Measurements from ENCODE around the gene NR2C2.

NR2C2 gene

DNA sequence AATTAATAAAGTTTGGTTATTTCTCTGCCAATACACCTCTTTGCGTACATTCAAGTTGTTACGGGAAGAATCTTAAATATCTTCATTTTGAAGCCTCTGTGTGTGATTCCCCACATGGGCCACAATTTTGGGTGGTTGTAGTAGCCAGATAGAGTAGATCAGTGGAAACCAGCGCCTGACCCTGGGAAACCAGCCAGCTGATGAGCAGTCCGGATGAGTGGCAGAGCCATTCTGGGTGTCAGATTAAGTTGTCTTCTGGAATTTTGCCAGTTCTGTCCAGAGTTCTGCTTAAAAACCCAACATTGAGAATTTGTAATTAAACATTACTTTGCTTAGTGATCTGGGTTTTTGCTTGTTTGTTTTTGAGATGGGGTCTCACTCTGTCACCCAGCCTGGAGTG is 68.1 kb downstream of the NR2C2 start:
- H3K4me3 ChIP-seq (ENCODE audit: low read depth, low read length) = no peak overlapping the region

DNA sequence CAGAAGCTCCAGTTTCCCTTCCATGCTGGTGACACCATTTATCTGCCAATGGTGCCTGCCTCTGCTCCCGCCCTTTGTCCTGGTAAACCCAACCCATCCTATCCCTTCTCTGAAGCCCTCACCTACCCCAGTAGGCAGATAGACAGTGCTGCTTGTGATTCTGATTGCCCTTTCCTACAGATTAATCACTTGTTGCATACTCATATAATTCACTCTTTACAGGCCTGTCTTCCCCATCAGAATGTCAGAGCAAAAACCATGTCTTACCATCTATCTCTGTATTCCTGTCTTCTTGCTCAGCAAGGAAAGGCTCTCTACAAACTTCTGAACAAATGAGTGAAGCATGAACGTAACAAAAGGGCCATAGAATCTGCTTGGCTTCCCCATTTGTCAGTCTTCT is 69.8 kb downstream of the NR2C2 start:
- H3K4me3 ChIP-seq (ENCODE audit: low read depth, low read length) = no peak overlapping the region

DNA sequence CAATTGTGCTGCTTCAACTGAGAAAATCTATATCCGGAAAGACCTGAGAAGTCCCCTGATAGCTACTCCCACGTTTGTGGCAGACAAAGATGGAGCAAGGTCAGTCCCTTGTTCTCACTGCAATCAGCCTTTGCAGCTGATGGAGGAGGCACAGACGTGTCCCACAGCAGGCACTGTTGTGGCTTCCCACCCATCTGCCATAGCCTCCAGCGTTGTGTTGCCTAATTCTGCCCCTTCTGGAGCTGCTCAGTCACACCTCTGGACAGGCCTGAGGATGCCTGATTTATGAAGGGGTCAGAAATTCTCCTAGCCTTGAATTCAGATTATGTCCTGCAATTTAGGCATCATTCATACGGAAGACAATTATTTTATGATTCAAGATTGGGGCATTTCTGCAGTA is 75.9 kb downstream of the NR2C2 start:
- H3K4me3 ChIP-seq (ENCODE audit: low read depth, low read length) = no peak overlapping the region

DNA sequence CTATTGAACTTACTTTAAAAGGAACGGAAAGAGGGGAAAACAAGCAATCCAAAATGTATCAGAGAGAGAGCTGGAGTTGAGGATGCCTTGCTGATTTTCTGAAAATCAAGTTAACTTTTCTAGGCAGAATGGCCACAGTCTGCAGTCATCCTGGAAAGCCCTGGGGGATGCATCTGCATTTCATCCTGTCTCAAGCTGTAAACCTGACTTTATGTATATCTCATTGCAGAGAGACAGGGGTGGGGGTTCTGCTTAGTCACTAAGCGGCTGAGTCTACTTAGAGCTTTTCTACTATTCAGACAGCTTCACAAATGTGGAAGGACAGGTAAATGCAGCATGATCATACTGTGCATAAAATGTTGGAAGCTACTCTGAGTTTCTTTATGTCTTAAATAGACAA is 76.3 kb downstream of the NR2C2 start:
- no peak overlapping the region for H3K4me3 ChIP-seq (ENCODE audit: low read depth, low read length)

DNA sequence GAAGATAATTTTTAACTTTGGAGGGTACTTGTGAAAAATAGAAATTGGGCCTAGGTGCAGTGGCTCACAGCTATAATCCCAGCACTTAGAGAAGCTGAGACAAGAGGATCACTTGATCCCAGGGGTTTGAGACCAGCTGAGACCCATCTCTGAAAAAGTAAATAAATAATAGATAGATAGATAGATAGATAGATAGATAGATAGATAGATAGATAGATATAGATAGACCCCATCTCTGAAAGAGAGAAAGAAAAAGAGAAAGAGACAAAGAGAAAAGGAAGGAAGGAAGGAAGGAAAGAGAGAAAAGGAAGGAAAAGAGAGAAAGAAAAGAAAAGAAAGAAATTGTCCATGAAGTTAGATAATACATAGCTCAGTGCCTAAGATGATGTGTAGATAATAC is 82.2 kb downstream of the NR2C2 start:
- H3K4me3 ChIP-seq (ENCODE audit: low read depth, low read length) = no peak overlapping the region

DNA sequence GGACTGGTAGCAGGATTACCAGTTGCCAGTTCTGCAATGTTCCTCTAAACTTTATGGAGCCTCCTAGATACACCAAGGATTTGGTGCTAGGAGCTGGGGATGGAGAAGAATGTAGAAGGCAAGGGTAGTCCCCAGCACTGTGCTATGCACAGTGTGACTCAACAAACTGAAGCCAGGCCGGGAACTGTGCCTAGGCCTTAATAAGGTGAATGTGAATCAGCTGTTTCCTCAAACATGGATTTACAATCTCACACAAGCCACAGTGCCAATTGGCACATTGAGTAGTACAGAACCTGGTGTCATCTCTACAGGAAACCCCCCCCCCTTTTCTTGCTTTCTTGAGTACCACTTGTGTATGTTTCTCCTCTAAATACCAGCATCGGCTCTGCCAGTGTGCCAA is 85.3 kb downstream of the NR2C2 start:
- H3K4me3 ChIP-seq (ENCODE audit: low read depth, low read length) = no peak overlapping the region

DNA sequence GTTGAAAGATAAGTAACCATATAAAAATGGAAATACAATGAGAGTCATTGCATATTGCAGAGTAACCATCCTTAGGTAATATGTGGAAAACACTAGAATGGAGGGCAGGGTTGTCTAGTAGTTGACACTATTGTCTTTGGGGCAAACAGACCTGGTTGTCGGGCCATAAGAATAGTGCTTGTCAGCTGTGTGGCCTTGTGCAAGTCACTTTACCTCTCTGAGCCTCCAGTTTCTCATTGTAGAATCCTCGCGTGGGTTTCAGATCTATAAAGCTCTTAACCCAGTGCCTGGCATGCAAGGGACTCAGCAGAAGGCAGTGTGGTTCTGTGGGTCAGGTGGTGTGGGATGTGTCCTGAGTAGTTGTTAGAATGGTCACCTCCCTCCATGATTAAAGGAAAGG is 85.7 kb downstream of the NR2C2 start:
- H3K4me3 ChIP-seq (ENCODE audit: low read depth, low read length) = no peak overlapping the region

DNA sequence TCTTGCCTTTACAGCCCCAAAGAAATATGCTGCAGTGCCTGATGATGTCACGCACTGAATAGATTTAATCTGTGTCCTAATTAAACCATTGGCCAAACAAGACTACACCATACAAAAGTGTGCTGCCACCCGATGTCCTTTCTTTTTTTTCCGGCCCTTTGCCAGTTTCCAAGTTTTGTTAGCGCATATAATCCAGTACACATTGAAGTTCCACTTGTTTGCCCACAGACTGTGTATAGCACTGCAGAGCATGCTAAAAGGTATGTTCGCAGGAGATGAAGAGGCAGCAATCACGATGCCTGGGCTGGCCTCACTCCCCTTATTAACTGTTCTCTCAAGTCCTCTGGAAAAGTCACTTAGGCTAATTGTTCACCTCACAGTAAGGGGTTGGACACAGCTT is 90.9 kb downstream of the NR2C2 start:
- no peak overlapping the region for H3K4me3 ChIP-seq (ENCODE audit: low read depth, low read length)

DNA sequence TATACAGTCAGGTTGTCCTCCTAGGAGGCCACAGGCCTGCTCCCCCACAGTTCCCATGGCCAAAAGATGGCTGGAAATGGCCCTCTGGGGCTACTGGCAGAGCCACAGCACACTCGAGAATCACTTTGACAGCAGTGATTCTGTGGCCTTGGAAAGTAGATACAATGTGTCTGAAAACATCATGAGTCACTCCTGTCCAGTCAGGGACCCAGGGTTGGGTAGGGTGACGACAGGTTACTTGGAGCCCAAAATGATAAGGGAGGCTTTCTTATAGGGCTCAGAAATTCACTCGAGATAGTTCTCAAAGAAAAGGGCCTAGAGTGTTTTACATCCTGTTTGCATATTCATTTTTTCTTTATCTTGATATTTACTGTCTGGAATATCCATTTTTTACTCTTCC is 93.5 kb downstream of the NR2C2 start:
- H3K4me3 ChIP-seq (ENCODE audit: low read depth, low read length) = no peak overlapping the region

DNA sequence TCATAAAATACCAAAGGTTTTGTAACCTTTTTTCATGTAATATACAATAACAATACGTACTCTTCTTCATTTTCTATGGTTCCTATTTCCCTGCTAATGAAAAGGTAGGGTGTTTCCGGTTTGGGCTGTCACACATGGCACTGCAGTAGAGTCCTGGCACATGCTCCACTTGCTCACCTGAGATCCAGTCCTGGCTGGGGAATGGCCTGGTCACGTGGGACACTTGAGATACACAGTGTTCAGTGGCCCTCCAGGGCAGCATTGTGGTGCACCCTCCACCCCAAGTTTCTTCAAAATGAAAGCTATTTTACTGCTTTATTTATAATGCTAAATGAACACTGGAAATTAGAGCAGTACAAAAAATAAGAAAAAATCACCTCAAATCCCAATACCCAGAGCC is 94.6 kb downstream of the NR2C2 start:
- H3K4me3 ChIP-seq (ENCODE audit: low read depth, low read length) = no peak overlapping the region

DNA sequence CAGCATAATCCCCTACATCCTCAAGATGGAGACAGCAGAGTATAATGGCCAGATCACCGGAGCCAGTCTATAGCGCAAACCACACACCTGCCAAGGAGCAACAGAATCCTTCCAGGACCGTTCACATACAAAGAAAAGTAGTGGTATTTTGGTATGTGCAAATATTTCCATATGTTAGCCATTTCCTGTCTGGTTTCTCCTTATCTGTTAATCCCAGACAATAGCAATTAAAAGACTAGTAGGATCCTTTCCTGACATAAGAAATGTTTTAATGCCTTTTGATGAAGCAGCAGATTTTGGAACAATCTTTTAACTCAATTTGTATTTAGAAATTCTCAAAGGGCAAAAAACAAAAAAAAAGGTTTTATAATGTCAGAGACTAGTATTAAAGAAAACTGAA is 95.6 kb downstream of the NR2C2 start:
- no peak overlapping the region for H3K4me3 ChIP-seq (ENCODE audit: low read depth, low read length)

DNA sequence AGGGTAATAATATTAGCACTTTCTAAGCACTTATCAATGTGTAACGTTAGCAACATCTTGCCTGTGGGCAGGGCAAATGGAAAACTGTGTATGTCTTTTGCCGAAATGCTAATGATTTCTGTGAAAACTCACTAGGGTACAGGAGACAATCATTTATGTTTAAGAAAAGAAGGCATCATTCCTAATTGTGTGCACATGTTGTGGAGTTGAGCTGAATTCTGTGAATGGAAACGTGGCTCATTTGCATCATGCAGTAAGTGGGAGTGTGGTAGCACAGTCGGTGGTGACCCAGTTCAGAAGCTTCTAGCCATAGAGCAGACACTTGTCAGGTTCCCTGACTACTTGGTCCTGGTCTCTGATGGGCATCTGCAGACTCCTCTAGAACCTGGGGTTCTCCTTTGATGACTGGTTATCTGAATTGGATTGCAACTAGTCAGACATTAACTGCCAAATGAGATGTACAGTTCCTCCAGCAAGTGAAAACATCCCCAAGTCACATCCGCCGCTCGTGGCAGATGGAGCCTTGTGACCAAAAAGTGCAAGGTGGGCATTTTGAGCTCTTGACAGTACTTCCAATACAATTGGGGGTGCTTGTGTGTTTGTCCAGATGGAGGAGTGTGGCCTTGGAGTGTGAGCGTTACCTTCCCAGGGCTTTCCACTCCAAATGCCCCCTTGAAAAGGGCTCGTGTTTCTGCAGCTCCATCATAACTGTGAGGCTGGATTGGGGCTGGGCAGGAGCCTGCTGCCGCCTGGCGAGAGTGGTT is 96.2 kb downstream of the NR2C2 start:
- H3K4me3 ChIP-seq (ENCODE audit: low read depth, low read length) = no peak overlapping the region

DNA sequence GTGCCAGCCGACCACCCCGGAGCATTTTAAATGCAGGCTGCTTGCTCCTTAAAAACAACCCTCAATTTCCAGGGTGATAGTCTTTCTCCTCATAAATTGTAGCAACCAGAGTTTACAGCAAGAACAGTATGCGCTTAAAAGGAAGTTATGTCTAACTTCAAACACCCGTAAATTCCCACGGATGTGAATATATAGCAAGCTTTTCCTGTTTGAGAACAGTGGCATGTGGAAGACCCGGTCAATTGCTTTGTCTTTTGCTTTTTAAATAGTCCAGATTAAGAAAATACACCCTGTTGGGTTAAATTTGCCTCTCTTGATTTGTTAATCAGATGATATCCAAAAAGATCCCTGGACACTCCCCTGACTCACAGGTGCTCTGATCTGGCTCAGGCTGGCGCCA is 96.9 kb downstream of the NR2C2 start:
- no peak overlapping the region for H3K4me3 ChIP-seq (ENCODE audit: low read depth, low read length)

DNA sequence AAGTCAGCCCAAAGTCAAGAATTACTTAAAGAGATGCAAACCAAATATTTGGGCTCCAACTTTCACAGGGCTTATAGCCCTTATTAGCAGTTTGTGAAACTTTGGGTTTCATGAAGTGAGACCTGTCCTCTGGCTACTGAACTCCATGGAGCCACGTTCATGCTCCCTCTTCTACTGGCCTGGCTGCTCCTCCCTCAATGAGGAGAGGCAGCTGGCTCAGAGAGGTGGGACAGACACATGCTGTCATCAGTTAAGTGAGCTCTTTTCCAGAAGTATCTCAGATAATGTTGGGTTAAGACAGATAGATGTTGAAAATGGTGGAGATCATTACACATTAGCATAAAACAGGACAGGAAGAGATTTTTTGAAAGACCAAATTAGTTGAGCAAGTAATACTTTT is 98.3 kb downstream of the NR2C2 start:
- H3K4me3 ChIP-seq (ENCODE audit: low read depth, low read length) = no peak overlapping the region

DNA sequence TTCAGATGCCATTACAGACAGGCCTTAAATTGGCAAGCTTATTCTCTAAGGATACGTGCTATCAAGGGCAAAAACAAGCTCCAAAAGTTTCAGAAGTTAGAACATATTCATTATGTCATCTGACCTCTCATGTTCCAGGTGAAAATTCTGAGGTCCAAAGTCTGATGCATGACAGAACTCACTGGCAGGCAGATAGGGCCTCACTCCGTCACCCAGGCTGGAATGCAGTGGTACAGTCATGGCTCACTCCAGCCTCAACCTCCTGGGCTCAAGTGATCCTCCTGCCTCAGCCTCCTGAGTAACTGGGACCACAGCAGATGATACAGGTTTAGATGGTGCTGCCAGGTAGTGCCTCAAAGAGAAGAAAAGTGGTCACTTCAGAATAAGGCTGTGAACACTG is 102.2 kb downstream of the NR2C2 start:
- H3K4me3 ChIP-seq (ENCODE audit: low read depth, low read length) = no peak overlapping the region

DNA sequence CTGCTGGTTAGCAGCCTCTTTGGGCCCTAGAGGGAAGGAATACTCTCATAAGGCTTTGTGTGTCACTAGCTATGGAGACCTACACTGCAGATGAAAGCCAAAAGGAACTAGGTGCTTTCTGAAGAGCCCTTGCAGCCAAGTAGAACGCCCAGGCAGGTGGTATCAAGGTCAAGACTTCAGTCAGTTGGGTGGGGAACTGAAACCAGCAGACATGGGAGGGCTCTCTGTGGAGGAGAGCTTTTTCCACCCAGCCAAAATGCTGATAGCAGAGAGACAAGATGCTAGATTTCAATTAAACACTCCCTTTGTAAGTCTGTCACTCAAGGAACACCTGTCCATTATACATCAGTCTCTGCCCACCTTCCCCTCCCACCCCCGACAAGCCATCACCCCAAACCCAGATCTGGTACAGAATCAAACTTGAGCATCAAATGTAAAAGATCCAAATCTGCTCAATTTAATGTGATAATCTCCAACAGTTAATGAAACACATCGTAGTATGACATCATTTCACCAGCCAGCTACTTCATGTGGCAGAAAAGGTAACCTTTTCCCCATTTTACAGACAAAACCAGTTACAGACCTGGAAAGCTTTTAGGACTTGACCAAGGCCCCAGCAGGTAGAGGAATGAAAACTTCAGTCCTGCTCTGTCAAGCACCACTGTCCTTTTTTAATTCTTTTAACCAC is 103.2 kb downstream of the NR2C2 start:
- no peak overlapping the region for H3K4me3 ChIP-seq (ENCODE audit: low read depth, low read length)

DNA sequence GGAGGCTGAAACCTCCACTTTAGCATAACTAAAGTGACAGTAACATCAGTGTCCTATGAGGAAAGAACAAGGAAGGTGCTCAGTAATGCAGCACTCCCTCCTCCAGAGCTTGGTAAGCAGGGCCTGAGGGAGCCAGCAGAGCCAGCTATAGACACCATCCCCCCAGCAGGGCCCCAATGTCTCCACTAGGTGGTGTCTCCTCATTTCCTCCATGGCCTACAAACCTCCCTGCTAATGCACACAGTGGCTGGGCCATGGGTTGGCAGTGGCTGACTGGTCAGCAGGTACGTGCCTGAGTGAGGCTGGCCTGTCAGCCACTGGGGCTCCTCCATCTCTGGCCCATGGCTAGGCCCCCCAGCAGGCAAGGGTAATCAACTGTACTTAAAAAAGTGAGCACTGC is 104.1 kb downstream of the NR2C2 start:
- H3K4me3 ChIP-seq (ENCODE audit: low read depth, low read length) = no peak overlapping the region

DNA sequence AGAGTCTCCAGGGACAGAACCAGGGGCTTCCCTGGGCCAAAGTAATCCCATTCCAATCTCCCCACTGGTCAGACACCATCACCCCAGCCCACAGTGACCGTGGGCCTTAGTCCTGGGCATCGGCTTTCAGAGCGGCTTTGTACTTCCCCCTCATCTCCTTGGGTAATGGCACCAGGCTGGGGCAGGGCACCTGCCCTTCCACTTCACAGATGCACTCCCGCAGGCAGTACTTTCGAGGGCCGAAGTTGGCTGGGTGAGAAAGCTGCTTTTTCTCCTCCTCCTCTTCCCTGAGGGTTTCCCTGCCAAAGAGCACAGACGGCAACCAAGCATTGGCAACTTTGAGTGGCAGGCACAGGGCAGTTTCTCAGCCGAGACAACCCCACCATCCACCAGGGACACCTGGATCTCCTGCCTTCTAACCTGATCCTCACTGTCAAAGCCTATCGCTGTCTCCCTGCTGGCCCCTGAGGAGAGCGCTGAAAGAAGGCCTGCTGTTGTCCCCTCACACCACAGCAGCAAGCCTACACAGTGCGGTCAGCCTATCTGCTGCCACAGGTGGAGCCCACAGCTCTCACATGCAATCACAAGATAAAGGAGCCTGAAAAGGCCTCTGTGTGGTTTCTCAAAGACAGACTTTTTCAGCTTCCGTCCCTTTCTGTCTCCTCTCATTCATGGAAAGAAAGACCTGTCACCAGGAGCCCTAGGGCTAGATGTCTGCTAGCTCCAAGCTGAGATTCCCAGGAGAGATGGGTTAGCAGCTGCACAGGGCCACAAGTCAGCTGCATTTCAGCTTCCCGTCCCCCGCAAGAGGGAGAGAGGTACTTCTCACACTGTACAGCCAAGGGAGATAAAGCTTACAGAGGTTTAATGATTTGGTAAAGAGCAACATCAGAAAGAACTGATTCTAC is 105.2 kb downstream of the NR2C2 start:
- no peak overlapping the region for H3K4me3 ChIP-seq (ENCODE audit: low read depth, low read length)

DNA sequence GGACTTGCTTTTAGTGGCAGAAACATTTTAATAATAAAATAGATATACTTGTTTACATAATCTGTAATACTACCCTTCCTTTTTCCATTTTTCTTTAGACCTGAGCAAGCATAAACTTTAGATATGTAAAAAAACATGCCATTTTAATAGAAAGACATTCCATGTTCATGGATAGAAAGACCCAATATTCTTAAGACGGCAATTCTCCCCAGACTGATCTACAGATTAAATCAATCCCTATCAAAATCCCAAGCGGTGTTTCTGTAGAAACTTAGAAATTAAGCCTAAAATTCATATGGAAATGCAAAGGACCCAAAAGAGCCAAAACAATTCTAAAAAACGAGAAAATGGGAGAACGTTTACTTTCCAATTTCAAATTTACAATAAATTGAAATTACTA is 106.2 kb downstream of the NR2C2 start:
- no peak overlapping the region for H3K4me3 ChIP-seq (ENCODE audit: low read depth, low read length)

DNA sequence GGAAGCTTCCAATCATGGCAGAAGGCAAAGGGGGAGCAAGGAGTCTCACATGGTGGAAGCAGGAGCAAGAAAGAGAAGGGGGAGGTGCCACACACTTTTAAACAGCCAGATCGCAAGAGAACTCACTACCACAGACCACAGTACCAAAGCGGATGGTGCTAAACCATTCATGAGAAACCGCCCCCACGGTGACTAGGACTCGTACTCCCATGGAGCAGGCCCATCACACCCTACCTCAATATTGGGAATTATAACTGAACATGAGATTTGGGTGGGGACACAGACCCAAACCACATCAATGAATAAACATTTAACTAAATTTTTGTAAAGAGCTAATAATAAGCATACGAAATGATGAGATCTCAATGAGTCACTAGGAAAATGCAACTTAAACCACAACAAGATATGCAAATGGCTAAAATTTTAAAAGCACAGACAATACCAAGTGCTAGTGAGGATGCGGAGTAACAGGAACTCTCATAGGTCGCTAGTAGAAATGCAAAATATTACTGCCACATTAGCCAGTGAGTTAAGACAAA is 107.7 kb downstream of the NR2C2 start:
- no peak overlapping the region for H3K4me3 ChIP-seq (ENCODE audit: low read depth, low read length)

DNA sequence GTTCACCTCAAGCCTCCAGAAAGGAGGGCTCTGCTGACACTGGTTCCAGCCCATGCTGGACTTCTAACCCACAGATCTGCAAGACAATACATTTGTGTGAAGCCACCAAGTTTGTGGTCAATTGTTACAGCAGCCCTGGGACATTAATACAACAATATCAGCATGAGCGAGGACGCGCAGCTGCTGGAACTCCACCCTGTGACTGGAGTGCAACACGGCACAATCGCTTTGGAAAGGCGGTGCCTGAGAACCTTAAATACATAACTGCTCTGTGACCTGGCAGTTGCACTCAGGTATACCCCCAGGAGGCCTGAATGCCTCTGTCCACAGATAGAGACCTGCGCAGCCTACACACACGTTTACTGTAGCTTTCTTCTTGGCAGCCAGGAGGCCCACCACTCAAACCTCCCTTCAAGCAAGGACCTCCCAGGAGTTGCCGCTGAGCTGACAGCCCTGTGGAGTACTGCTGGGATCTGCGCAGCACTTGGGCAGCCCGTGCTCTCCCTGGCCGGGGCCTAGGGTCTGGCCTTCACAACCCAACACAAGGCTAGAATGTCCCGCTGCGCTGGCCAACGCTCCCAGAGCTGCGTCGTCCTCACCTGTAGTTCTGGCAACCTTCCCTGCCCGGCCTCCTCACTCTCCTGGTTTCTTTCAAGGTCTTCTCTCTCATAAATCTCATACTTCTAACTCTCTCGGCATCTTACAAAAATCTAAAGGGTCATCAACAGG is 109.5 kb downstream of the NR2C2 start:
- H3K4me3 ChIP-seq (ENCODE audit: low read depth, low read length) = no peak overlapping the region
